HFFc6 (cell line): Measurements from ENCODE around the gene OCIAD1. TPM values are rescaled to one million over a fixed set of nuclear protein-coding genes. Genes with fewer than 3 reads are reported as not detected.
"Not testable (repeated sequence)": the region's sequence is repeated elsewhere in the genome, so short reads cannot be mapped to it uniquely, and the experiment has no call there.

Experiments used
- DNase-seq: peaks from one replicate; pipeline ENCODE4 v3.0.0-alpha.2; 2018
- H3K27ac Mint-ChIP-seq: 2 replicates; pipeline ENCODE4 v1.8.0; 2020; ENCODE audit warnings: mild to moderate bottlenecking, mixed read lengths
- H3K27me3 Mint-ChIP-seq: 2 replicates; pipeline ENCODE4 v1.8.0; 2021; ENCODE audit warnings: mild to moderate bottlenecking, moderate library complexity, mixed read lengths; ENCODE audit not compliant: insufficient read depth
- H3K36me3 Mint-ChIP-seq: 2 replicates; pipeline ENCODE4 v1.8.0; 2021; ENCODE audit warnings: low read depth, mixed read lengths
- H3K4me1 Mint-ChIP-seq: 2 replicates; pipeline ENCODE4 v1.8.0; 2020; ENCODE audit warnings: low read depth, mixed read lengths
- H3K4me3 Mint-ChIP-seq: 2 replicates; pipeline ENCODE4 v1.8.0; 2020; ENCODE audit warnings: mild to moderate bottlenecking, moderate library complexity, mixed read lengths
- H3K9me3 Mint-ChIP-seq: 2 replicates; pipeline ENCODE4 v1.8.0; 2020; ENCODE audit warnings: mild to moderate bottlenecking, mixed read lengths
- total RNA-seq, 6 experiments: library from RNA; stranded (reverse); fragmentation: NEBNext Ultra II Directional; extraction: Animal tissue kit (Norgen Biotek cat#: 25700); gene quantifications; 2 replicates in 1 of 6; 3 replicates in 5 of 6; pipeline ENCODE4 v1.2.3, GENCODE V29; 2021
- TF ChIP-seq, protein P1 (sequence below): fragments of 200-600 bp; sonication (generic); IDR thresholded peaks from 2 replicates; pipeline ENCODE4 v1.5.0; 2021; ENCODE audit warnings: antibody characterized with exemption, mild to moderate bottlenecking

OCIAD1 gene
- total RNA-seq, 6 experiments from 2014 or later: 125 to 153 (median 136) TPM

DNA sequence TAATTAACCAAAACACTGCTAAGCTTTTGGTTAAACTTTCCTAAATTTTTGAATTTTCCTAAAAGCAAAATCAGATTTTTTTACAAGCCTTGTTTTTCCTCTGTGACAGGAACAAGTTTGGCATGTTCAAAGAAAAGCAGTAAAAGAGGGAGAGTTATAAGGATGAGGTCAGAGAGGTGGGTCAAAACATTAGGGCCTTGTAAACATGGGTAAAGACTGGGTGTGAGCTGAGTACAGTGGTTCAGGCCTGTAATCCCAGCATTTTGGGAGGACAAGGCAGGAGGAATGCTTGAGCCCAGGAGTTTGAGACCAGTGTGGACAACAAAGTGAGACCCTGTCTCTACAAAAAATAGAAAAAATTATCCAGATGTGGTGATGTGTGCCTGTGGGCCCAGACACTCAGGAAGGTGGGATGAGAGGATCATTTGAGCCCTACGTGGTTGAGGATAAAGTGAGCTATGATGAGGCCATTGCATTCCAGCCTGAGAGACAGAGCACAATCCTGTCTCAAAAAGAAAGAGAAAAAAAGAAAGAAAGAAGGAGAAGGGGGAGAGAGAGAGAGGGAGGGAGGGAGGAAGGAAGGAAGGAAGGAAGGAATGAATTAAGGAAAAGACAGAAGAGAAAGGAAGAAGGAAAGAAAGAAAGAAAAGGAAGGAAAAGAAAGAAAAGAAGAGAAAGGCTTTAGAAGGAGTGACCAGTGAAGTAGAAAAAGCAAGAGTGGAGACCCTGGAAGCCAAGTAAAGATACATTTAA, 33.8 kb upstream of the OCIAD1 start:
- no peaks in the 10 kb centered on the region for H3K9me3 Mint-ChIP-seq
- TF ChIP-seq, protein P1, sequence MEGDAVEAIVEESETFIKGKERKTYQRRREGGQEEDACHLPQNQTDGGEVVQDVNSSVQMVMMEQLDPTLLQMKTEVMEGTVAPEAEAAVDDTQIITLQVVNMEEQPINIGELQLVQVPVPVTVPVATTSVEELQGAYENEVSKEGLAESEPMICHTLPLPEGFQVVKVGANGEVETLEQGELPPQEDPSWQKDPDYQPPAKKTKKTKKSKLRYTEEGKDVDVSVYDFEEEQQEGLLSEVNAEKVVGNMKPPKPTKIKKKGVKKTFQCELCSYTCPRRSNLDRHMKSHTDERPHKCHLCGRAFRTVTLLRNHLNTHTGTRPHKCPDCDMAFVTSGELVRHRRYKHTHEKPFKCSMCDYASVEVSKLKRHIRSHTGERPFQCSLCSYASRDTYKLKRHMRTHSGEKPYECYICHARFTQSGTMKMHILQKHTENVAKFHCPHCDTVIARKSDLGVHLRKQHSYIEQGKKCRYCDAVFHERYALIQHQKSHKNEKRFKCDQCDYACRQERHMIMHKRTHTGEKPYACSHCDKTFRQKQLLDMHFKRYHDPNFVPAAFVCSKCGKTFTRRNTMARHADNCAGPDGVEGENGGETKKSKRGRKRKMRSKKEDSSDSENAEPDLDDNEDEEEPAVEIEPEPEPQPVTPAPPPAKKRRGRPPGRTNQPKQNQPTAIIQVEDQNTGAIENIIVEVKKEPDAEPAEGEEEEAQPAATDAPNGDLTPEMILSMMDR: no peak
- H3K27ac Mint-ChIP-seq: no peak overlapping the region; the same call in 1 of the 2 replicates
- peaks cover 22% of the 10 kb centered on the region for H3K4me1 Mint-ChIP-seq
- no peaks in the 10 kb centered on the region for H3K36me3 Mint-ChIP-seq
- DNase-seq: no peak
- H3K27me3 Mint-ChIP-seq: no peaks in the 10 kb centered on the region
- H3K4me3 Mint-ChIP-seq: no peak overlapping the region

DNA sequence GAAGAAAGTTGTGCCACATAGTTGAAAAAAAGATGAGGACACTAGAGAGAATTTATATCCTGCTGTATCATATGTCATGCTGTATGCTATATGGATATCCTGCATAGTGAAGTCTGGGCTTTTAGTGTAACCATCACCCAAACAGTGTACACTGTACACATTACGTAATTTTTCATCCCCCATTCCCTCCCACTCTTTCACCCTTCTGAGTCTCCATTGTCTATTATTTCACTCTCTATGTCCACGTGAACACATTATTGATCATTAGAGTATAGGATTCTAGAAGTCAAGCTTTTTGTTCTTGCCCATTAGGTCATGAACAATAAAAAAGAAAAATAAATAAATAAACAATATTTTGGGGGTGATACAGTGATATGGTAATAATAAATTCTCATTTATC, 32.8 kb upstream of the OCIAD1 start:
- Mint-ChIP-seq H3K9me3 (no peaks in the 10 kb centered on the region), H3K27me3 (no peaks in the 10 kb centered on the region), H3K36me3 (no peaks in the 10 kb centered on the region), H3K4me1 (peaks cover 26% of the 10 kb centered on the region), H3K4me3 (no peak overlapping the region), H3K27ac (no peak overlapping the region)
- TF ChIP-seq, protein P1: no peak
- no peak for DNase-seq

DNA sequence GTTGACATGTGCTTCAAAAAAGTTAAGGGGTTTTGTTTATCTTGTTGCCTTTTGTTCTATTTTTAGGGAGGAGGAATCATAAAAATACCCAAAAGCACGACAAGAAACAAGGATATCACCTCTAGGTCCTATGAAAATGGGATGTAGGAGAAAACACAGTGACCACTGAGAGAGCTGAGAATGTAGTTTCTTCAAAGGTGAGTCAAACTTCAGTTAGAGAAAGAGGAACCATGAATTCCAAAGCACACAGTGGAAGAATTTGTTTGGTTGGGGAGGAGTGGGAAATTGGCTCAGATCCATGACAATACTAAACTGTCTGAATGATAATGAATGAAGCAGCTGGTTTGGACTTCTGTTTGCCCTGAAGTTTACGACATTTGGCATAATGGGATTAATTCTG, 31.7 kb upstream of the OCIAD1 start:
- H3K36me3 Mint-ChIP-seq: no peaks in the 10 kb centered on the region
- DNase-seq: no peak
- no peaks in the 10 kb centered on the region for H3K9me3 Mint-ChIP-seq
- H3K27me3 Mint-ChIP-seq: no peaks in the 10 kb centered on the region
- no peak overlapping the region for H3K4me3 Mint-ChIP-seq
- TF ChIP-seq, protein P1: no peak
- H3K27ac Mint-ChIP-seq: peak overlapping the region; percentile 19
- H3K4me1 Mint-ChIP-seq: peaks cover 26% of the 10 kb centered on the region

DNA sequence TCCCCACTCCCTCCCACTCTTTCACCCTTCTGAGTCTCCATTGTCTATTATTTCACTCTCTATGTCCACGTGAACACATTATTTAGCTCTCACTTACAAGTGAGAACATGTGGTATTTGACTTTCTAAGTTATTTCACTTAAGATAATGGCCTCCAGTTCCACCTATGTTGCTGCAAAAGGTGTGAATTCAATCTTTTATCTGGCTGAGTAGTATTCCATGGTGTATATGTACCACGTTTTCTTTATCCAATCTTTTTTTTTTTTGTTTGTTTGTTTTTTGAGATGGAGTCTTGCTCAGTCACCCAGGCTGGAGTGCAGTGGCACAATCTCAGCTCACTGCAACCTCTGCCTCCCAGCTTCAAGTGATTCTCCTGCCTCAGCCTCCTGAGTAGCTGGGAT, 30.7 kb upstream of the OCIAD1 start:
- H3K27ac Mint-ChIP-seq, H3K4me3 Mint-ChIP-seq, DNase-seq, H3K9me3 Mint-ChIP-seq, H3K36me3 Mint-ChIP-seq, H3K27me3 Mint-ChIP-seq: not testable (repeated sequence)
- H3K4me1 Mint-ChIP-seq: peaks cover 26% of the 10 kb centered on the region

DNA sequence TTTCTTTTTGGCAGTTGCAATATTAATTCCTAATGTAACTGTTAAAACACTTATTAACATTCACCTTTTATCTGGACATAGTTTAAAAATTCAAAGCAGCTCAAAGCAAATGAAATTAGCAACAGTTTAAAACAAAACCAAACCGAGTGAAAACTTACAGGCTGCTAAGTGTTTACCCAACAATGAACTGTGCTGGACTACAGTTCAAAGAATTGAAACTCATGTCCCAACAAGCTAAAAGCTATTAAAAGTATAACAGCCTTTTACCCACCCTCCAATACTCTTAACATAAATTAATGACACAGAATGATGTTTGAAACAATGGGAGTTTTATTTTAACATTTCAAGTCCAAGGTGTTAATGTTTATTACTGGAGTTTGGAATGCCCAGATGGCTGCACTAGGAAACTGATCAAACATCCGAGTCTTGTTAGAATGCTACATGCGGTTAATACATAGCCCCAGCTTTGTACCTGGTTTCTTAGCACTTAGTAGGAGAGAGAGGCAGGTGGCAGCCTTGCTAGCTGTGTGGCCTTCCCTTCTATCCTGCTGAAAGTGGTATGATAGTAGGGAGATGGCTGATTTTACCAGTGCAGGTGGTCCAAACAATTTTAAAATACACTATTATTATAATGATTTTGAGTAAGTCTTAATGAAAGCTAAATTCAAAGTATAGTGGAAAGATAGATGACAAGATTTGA, 29.7 kb upstream of the OCIAD1 start:
- H3K36me3 Mint-ChIP-seq: no peaks in the 10 kb centered on the region

More for the DNA sequence above, 29.7 kb upstream of the OCIAD1 start:
- no peak for DNase-seq
- Mint-ChIP-seq H3K9me3 (no peaks in the 10 kb centered on the region), H3K27ac (no peak overlapping the region), H3K27me3 (no peaks in the 10 kb centered on the region), H3K4me3 (no peak overlapping the region), H3K4me1 (peaks cover 26% of the 10 kb centered on the region)
- TF ChIP-seq, protein P1: no peak
